A549 (cell line): Measurements from ENCODE around the gene LRRC40.

Experiments
- CBX2 ChIP-seq: fragments of 200-600 bp; sonication (generic); IDR thresholded peaks from 2 replicates; pipeline ENCODE4 v1.6.1; 2016; ENCODE audit warnings: low read depth, mild to moderate bottlenecking, borderline replicate concordance
- TF ChIP-seq, protein P1 (sequence below): fragments of >200 bp; sonication (Bioruptor Twin); formaldehyde crosslinking; IDR thresholded peaks from 3 replicates; pipeline ENCODE4 v1.6.1; 2016

- TF ChIP-seq CBX2 = no peak
- TF ChIP-seq, protein P1, sequence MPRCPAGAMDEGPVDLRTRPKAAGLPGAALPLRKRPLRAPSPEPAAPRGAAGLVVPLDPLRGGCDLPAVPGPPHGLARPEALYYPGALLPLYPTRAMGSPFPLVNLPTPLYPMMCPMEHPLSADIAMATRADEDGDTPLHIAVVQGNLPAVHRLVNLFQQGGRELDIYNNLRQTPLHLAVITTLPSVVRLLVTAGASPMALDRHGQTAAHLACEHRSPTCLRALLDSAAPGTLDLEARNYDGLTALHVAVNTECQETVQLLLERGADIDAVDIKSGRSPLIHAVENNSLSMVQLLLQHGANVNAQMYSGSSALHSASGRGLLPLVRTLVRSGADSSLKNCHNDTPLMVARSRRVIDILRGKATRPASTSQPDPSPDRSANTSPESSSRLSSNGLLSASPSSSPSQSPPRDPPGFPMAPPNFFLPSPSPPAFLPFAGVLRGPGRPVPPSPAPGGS = no peak
Observed at GRCh38 chr1:70169018-70169839, 36.1 kb downstream of the LRRC40 start.
